ENCODE results near the gene ZNF746. TPM values are rescaled to one million over a fixed set of nuclear protein-coding genes. Genes with fewer than 3 reads are reported as not detected.
A peak's percentile ranks its signal among the peaks of the same experiment; 100 is the strongest.

Gene ZNF746
- total RNA-seq, 2 experiments from 2014 or later = 18.5 to 19.8 TPM

- Mint-ChIP-seq H3K36me3 (ENCODE audit: low read depth) (peaks cover 28% of the 10 kb centered on the region), H3K4me3 (no peak overlapping the region), H3K4me1 (peaks cover 12% of the 10 kb centered on the region), H3K27ac (no peak overlapping the region), H3K27me3 (peaks cover 3% of the 10 kb centered on the region), H3K9me3 (no peaks in the 10 kb centered on the region)
- ChIA-PET CTCF (interaction anchor here (0.7 to 1.8 kb wide), 2 partner anchors 33 to 486 kb away, joined by 3 to 5 read pairs; partner anchors contain the start of gene ZNF777), POLR2A (no interaction called here)
- DNase-seq = no peak
These were observed 70.4 kb downstream of the ZNF746 start for GRCh38 chr7:149427096-149427680.

GRCh38 chr7:149423449-149424110 lies 74.0 kb downstream of the ZNF746 start:
- ChIA-PET CTCF (interaction anchor here (0.9 to 2.3 kb wide), 10 partner anchors 10 to 276 kb away, joined by 3 to 20 read pairs (median 5); partner anchors contain the start of genes ZNF398 and ZNF777), POLR2A (interaction anchor here (1.4 to 2.3 kb wide), 2 partner anchors 72 to 162 kb away, joined by 4 to 8 read pairs; partner anchors contain the start of gene ZNF783)
- Mint-ChIP-seq H3K4me1 (peaks cover 7% of the 10 kb centered on the region), H3K9me3 (no peaks in the 10 kb centered on the region), H3K36me3 (ENCODE audit: low read depth) (peaks cover 2% of the 10 kb centered on the region), H3K27ac (no peak overlapping the region), H3K4me3 (peak overlapping the region; percentile 17), H3K27me3 (peaks cover 3% of the 10 kb centered on the region)
- DNase-seq = no peak

- CTCF ChIA-PET = interaction anchor here (0.7 to 2.3 kb wide), 19 partner anchors 9 to 296 kb away, joined by 3 to 20 read pairs (median 5); partner anchors contain the start of genes ZNF282, ZNF398, ZNF777 and ZNF783
These were observed 74.7 kb downstream of the ZNF746 start for GRCh38 chr7:149422914-149423301.

More at GRCh38 chr7:149422914-149423301, 74.7 kb downstream of the ZNF746 start:
- DNase-seq = peak; percentile 38
- H3K4me3 Mint-ChIP-seq = peak overlapping the region; percentile 30
- H3K4me1 Mint-ChIP-seq = peaks cover 7% of the 10 kb centered on the region
- H3K36me3 Mint-ChIP-seq (ENCODE audit: low read depth) = no peaks in the 10 kb centered on the region
- no peaks in the 10 kb centered on the region for H3K9me3 Mint-ChIP-seq
- peaks cover 3% of the 10 kb centered on the region for H3K27me3 Mint-ChIP-seq
- no peak overlapping the region for H3K27ac Mint-ChIP-seq
- POLR2A ChIA-PET = interaction anchor here (0.6 to 2.3 kb wide), 7 partner anchors 30 to 298 kb away, joined by 3 to 8 read pairs (median 4); partner anchors contain the start of genes ZNF777 and ZNF783

Other genes with a start within 250 kb of the ZNF746 start
- gene ZNF783, start 235.6 kb downstream of the ZNF746 start, total RNA-seq = 10 to 100 TPM; 14.4 to 15.8 TPM
- gene ZNF777, start 36.7 kb downstream of the ZNF746 start, total RNA-seq = 10 to 100 TPM; 11.7 to 11.8 TPM